K562 (cell line): ENCODE results near the gene ISG20. TPM values are rescaled to one million over a fixed set of nuclear protein-coding genes. Genes with fewer than 3 reads are reported as not detected.
A peak's percentile ranks its signal among the peaks of the same experiment; 100 is the strongest.

Source experiments
- CTCFL ChIP-seq: IDR thresholded peaks from 2 replicates; pipeline ENCODE4 v1.6.1; 2011; ENCODE audit warnings: borderline replicate concordance, low read depth, mild to moderate bottlenecking, moderate library complexity, low read length; ENCODE audit not compliant: insufficient read depth, poor library complexity, severe bottlenecking
- MLLT1 ChIP-seq, 2 experiments: fragments of 450-650 bp; IDR thresholded peaks; 2 replicates each; pipeline ENCODE4 v1.6.1; 2016
- ZNF263 ChIP-seq: sonication (generic); formaldehyde crosslinking; IDR thresholded peaks from 2 replicates; pipeline ENCODE4 v1.8.0; 2022; ENCODE audit warnings: mild to moderate bottlenecking, missing genetic modification reagents, borderline replicate concordance
- ZNF655 ChIP-seq: fragments of 250-450 bp; sonication (Bioruptor Pico); IDR thresholded peaks from 2 replicates; pipeline ENCODE4 v1.5.0; 2021
- polyA plus RNA-seq, 8 experiments: library from polyadenylated mRNA; depleted of rRNA in 4 of 8; stranded (reverse) in 5 of 8; unstranded in 3 of 8; fragments of >200 nt; fragmentation: Nextera tagmentation in 2 of 8; fragmentation: Illumina TruSeq in 1 of 8; extraction: Ambion mirVana in 2 of 8; extraction: Trizol in 1 of 8; gene quantifications; 2 replicates each; pipeline versions ENCODE4 v1.2.1 to v1.2.3, GENCODE V29; 2011 to 2014; ENCODE audit warnings: inconsistent platforms in 1 of 8, missing spikeins in 1 of 8
- total RNA-seq, 7 experiments: library from RNA; depleted of rRNA in 6 of 7; stranded (reverse); fragments of >200 nt in 6 of 7; fragmentation: Illumina TruSeq in 2 of 7; extraction: Trizol in 2 of 7; gene quantifications; 2 replicates each; pipeline versions ENCODE4 v1.2.1 to v1.2.3, GENCODE V29; 2011 to 2021; ENCODE audit warnings: low replicate concordance in 1 of 7

Gene ISG20
- total and polyA plus RNA-seq, 9 of the 15 experiments (the other 6 are each of a cell fraction or from before 2014, with no cell fraction given), result 0.06 to 2.1 (median 1.00) TPM

- TF ChIP-seq ZNF655 (CRISPR knock-in tag), result no peak
- TF ChIP-seq CTCFL, result peak; percentile 23
- TF ChIP-seq ZNF263 (CRISPR knock-in tag), result no peak
- no peak for TF ChIP-seq MLLT1 (IDR thresholded peaks at IDR 0.05)
- TF ChIP-seq, all 486 proteins: peak for 3
Observed at GRCh38 chr15:88603885-88604284, 34.9 kb upstream of the ISG20 start (continued).
